ENCODE measurements around the gene CALHM3.

DNA sequence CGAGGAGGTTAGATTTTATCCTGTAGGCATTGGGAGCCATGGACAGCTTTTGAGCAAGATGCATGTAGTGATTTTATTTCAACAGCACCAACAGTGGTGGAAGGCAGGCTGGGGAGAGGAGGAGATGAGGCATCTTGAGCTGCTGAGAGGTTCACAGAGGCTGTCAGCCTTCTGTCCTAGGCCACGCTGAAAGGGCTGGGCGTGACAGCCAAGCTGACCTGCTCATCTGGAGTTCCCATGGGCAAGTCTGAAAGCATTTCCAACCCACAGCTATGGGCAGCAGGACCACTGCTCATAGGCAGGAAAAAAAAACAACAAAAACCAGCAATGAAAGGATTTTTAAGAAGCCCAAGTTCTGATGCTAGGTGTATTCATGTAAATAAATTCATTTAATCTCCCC is 22.1 kb upstream of the CALHM3 start:
- TF ChIP-seq, protein P1, sequence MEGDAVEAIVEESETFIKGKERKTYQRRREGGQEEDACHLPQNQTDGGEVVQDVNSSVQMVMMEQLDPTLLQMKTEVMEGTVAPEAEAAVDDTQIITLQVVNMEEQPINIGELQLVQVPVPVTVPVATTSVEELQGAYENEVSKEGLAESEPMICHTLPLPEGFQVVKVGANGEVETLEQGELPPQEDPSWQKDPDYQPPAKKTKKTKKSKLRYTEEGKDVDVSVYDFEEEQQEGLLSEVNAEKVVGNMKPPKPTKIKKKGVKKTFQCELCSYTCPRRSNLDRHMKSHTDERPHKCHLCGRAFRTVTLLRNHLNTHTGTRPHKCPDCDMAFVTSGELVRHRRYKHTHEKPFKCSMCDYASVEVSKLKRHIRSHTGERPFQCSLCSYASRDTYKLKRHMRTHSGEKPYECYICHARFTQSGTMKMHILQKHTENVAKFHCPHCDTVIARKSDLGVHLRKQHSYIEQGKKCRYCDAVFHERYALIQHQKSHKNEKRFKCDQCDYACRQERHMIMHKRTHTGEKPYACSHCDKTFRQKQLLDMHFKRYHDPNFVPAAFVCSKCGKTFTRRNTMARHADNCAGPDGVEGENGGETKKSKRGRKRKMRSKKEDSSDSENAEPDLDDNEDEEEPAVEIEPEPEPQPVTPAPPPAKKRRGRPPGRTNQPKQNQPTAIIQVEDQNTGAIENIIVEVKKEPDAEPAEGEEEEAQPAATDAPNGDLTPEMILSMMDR (conservative IDR thresholded peaks at IDR 0.05): no peak
- TF ChIP-seq EZH2 (IDR thresholded peaks at IDR 0.05; ENCODE audit: low read depth): no peak

All from PC-9 (cell line).